ENCODE data around the gene DERL3.

DERL3 gene

DNA sequence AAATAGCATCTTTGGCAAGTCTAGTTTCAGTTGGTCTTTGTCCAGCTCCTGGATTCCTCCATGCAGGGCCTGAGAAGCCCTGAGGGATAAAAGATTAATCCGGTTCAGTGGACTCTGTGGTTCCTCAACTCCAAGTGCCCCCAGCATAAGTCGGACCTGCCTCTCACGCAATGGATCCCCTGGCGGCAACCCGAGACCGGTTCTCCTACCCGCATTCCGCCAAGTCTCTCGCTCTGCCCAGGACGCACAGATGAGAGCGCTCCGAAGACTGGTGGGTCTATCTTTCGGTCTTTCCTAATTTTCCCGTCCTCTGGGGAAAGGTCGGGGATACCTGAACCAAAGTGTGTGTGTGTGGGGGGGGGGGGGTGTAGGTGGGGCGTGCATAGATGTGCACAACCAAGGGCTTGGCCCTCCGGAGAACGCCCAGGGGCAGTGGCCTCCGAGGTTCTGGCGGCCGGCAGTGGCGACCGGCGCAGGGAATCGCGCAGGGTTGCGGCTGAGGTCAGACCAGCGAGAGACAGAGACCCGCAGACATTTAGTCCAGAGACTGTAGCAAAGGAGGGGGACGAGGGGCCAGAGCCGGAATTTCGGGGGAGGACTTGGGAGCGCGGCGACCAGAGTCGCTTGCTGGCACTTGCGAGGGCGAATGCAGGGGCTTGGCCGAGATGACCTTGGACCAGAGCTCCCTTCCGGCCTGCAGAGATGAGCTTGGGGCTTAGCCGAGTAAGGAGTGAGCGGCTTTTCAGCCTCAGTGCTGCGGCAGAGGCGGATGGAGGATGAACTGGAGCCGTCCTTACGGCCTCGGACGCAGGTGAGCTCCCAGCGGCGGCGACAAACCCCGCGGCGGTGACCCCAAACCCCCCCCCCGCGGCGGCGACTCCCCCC lies 18.2 kb upstream of the DERL3 start:
- H3K4me3 ChIP-seq (ENCODE audit: low read depth, low read length): peak overlapping the region; percentile 89
- H3K27me3 ChIP-seq (ENCODE audit: control insufficient read depth, insufficient read depth, low read length): no peaks in the 10 kb centered on the region
- peaks cover 2% of the 10 kb centered on the region for H3K79me2 ChIP-seq
- H2AFZ ChIP-seq: peak overlapping the region; percentile 98
- peak overlapping the region; percentile 92 for H3K27ac ChIP-seq
- H3K4me1 ChIP-seq: no peaks in the 10 kb centered on the region
- H3K36me3 ChIP-seq (ENCODE audit: control insufficient read depth, insufficient read depth, low read length): no peaks in the 10 kb centered on the region
- H3K9me3 ChIP-seq (ENCODE audit: control insufficient read depth, low read length): no peaks in the 10 kb centered on the region
- TF ChIP-seq CTCF (IDR thresholded peaks at IDR 0.05): no peak
- no peak overlapping the region for H3K9ac ChIP-seq
- peak overlapping the region; percentile 100 for H3K4me2 ChIP-seq (ENCODE audit: low read length)

DNA sequence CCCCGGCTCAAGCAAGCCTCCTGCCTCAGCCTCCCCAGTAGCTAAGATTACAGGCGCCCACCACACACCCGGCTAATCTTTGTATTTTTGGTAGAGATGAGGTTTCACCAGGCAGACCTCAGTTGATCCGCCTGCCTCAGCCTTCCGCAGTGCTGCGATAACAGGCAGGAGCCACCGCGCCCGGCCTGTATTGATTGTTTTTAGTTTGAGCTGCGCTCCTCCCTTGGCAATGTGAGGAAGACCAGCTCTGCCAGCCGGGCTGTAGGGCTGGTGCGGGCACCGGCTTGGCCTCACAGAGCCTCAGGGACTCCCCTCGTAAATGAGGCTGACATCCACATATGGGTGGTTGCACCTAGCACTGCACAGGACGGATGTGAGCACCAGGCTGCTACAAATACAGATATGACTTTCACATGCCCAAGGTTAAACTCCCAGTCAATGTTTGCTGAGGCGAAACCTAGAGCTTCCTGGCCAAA lies 11.4 kb upstream of the DERL3 start:
- TF ChIP-seq CTCF (IDR thresholded peaks at IDR 0.05): no peak
- no peak overlapping the region for H2AFZ ChIP-seq

DNA sequence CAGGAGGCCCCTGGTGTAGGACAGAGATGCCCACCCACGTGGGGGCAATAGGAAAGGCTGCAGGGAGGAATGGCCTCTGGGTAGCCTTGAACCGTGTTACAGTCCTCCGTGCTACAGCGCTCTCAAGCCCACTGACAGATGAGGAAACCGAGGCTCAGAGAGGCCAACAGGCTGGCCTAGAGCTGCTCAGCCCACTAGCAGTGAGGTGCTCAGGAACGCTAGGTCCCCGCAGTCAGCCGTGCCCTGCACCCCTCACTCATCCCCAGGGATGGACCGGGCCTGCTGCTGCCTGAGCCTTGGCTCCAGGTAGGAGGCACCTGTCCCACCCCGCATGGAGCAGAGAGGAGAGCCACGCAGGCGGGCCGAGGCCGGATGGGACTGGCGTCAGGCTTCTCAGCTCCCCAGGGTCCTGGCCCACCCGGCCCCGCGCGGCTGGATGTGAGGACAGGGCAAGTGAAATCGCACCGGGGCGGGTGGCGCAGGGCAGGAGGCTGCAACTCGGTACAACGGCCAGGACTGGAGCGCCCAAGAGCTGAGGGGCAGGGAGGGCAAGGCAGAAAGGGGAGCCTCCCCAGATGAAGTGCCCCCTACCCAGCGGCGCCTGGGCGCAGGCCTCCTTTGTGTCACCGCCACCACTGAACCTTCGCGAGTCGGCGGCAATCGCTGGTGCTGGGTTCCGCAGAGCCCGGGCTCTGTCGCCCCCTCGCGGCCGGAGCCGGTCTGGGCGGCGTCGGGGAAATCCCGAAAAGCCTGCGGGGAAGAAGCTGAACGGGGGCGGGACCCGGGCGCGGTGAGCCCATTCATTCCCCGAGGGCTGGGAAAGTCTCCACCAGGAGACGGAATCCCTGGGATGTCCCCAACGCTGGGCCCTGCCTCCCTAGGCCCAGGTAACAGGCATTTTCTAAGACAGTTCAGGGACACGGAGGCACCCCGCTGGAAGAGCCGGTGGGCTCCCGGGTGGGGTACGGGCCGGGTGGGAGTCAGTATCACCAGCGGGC lies 10.5 kb upstream of the DERL3 start:
- Histone ChIP-seq H3K4me2 (ENCODE audit: low read length) (no peak overlapping the region), H3K4me3 (ENCODE audit: low read depth, low read length) (no peak overlapping the region), H3K9me3 (ENCODE audit: control insufficient read depth, low read length) (no peaks in the 10 kb centered on the region), H3K9ac (no peak overlapping the region), H3K4me1 (peaks cover 8% of the 10 kb centered on the region), H3K36me3 (ENCODE audit: control insufficient read depth, insufficient read depth, low read length) (no peaks in the 10 kb centered on the region), H3K79me2 (no peaks in the 10 kb centered on the region), H3K27ac (no peak overlapping the region), H2AFZ (peak overlapping the region; percentile 82), H3K27me3 (ENCODE audit: control insufficient read depth, insufficient read depth, low read length) (no peaks in the 10 kb centered on the region)
- peak; percentile 91 for TF ChIP-seq CTCF (IDR thresholded peaks at IDR 0.05)

More for the DNA sequence above, 11.4 kb upstream of the DERL3 start:
- no peaks in the 10 kb centered on the region for H3K36me3 ChIP-seq (ENCODE audit: control insufficient read depth, insufficient read depth, low read length)
- H3K9ac ChIP-seq: no peak overlapping the region
- no peak overlapping the region for H3K4me3 ChIP-seq (ENCODE audit: low read depth, low read length)
- no peaks in the 10 kb centered on the region for H3K9me3 ChIP-seq (ENCODE audit: control insufficient read depth, low read length)
- no peak overlapping the region for H3K4me2 ChIP-seq (ENCODE audit: low read length)
- H3K79me2 ChIP-seq: no peaks in the 10 kb centered on the region
- H3K4me1 ChIP-seq: peaks cover 3% of the 10 kb centered on the region
- H3K27me3 ChIP-seq (ENCODE audit: control insufficient read depth, insufficient read depth, low read length): no peaks in the 10 kb centered on the region
- H3K27ac ChIP-seq: no peak overlapping the region

DNA sequence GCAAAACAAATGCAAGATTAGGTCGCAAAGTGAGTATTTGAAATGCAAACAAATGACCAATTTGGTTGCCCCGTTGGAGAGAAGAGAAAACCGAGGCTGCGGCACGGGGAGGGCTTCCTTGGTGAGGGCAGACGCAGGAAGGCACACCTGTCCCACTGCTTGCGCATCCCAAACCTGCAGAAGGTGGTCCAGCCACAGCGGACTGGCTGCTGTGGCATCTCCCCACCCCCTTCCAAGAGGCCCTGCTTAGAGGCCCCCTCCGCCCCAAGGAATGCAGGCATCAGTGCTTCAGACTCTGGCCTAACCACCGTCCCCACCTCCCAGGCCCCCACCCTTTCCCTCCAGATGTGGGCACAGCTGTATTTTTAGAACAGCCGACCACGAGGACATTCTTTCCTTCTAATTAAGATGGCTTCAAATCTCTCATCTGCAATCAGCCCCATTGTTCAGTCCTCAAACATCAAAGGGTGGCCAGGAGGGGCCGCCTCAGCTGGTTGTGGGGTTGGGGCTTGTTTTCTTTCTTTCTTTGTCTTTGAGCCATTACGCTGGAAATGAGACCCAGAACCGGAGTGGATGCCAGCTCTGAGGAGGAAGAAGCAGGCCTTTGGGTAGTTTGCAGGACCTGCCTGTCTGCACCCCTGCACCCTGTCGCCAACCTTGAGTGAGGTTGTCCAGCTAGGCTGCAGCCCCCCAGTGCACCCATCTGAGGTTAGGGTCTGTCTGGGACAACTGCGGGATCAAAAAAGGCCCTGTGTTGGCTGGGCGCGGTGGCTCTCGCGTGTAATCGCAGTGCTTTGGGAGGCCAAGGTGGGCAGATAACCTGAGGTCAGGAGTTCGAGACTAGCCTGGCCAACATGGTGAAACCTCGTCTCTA lies 9.4 kb upstream of the DERL3 start:
- H3K27ac ChIP-seq: no peak overlapping the region

More for the DNA sequence above, 9.4 kb upstream of the DERL3 start:
- no peaks in the 10 kb centered on the region for H3K79me2 ChIP-seq
- no peaks in the 10 kb centered on the region for H3K27me3 ChIP-seq (ENCODE audit: control insufficient read depth, insufficient read depth, low read length)
- TF ChIP-seq CTCF (IDR thresholded peaks at IDR 0.05): no peak
- H3K4me1 ChIP-seq: peaks cover 9% of the 10 kb centered on the region
- no peak overlapping the region for H3K4me2 ChIP-seq (ENCODE audit: low read length)
- no peaks in the 10 kb centered on the region for H3K36me3 ChIP-seq (ENCODE audit: control insufficient read depth, insufficient read depth, low read length)
- no peaks in the 10 kb centered on the region for H3K9me3 ChIP-seq (ENCODE audit: control insufficient read depth, low read length)
- no peak overlapping the region for H3K4me3 ChIP-seq (ENCODE audit: low read depth, low read length)
- no peak overlapping the region for H2AFZ ChIP-seq
- H3K9ac ChIP-seq: no peak overlapping the region

Data from parathyroid adenoma (tissue), 2 donors.